Stimulated activated CD4-positive, alpha-beta T cell treated with anti-CD3 and anti-CD28 coated beads, Interleukin-12 subunit alpha, Interleukin-12 subunit beta, amount 100 ng/mL, for 24 hours (primary cell): ENCODE measurements around the gene FOSB.
"Not testable (repeated sequence)": the region's sequence is repeated elsewhere in the genome, so short reads cannot be mapped to it uniquely, and the experiment has no call there.

Source experiments
- DNase-seq, 2 experiments: peaks; one replicate each; pipeline ENCODE4 v3.0.0-alpha.2; 2020; ENCODE audit warnings: low read depth in 2 of 2

The FOSB gene

GRCh38 chr19:45467456-45468158 is at the start of gene FOSB:
FOSB (plus strand) TSS chr19:45467996; CDS start chr19:45468587, 591 bp downstream.
- DNase-seq, result peak; percentile 87 to 89

- no peak for DNase-seq
These were observed 49.0 kb upstream of the FOSB start for GRCh38 chr19:45418802-45419201.

- no peak for DNase-seq
These were observed 48.4 kb upstream of the FOSB start for GRCh38 chr19:45419396-45419795.

DNA sequence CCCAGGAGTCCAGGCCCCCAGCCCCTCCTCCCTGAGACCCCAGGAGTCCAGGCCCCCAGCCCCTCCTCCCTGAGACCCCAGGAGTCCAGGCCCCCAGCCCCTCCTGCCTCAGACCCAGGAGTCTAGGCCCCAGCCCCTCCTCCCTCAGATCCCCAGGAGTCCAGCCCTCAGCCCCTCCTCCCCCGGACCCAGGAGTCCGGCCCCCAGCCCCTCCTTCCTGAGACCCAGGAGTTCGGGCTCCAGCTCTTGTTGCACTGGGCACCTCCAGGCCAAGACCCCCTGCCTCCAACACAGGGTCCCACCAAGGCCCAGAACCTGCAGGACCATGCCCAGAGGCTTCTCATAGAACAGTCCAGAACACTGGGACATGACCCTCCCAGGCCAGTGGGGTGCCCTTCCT is 47.9 kb upstream of the FOSB start:
- DNase-seq, result no peak

- DNase-seq, result no peak
These were observed 47.4 kb upstream of the FOSB start for GRCh38 chr19:45420356-45420755.

DNA sequence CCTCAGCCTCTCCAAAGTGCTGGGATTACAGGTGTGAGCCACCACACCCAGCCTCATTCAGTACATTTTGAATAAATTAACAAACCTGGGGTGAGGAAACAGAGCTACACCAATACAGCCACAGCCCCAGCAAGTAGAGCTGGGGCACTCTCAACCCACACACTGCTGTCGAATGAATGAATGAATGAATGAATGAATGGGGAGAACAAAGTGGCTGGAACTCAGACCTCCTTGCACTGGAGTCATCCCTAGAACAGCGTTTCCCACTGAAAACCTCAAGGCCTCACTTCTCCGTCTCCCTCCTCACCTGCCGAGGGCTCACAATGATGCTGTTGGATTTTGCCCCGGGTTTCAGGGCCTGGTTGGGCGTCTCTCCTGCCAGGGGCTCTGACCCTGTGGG is 46.9 kb upstream of the FOSB start:
- DNase-seq, result no peak

DNA sequence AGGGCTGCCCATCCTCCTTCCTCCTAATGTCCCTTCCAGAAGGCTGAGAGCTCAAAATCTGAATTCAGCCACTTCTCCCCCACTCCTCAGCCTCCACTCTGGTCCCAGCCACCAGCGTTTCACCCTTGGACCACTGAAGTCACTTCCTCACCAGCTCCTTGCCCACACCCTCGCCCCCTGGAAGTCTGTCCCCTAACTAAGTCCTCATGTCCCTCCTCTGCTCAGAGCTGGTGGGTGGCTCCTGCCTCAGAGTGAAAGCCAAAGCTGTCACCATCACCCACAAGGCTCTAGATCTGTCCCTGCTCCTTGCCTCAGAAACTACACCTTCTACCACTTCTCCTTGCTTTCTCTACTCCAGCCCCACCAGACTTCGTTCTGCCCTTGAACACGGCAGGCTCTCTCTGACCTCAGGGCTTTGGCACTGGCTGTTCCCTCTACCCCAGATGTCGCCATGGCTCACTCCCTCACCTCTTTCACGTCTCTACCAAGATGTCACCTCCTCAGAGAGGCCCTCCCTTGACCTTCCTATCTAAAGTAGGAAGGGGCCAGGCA is 45.8 kb upstream of the FOSB start:
- no peak for DNase-seq

DNA sequence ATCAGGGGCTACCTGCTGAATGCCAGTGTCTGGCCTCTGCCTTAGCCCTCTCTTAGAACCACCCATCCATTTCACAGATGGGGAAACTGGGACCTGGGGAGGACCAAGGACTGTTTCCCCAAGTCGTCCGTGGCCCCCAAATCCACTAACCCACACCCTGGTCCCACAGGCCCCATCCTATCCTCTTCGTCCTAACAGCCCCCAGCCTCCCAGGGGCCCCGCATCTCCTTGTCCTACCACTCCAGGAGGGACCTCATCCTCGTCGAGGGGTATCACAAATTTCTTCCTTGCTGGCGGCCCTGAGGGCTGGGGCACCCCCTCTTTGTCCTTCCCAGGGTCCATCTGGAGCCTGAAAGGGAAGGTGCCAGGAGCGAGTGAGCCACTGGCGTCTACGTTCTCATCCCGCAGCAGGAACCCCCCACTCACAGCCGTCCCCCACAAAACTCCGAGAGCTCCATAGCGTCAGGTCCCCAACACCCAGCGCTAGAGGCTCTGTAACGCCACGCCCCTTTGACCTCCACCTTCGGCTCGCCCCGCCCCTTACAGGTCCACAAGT is 44.7 kb upstream of the FOSB start:
- DNase-seq, result no peak

- peak; percentile 65 to 94 for DNase-seq
These were observed 44.1 kb upstream of the FOSB start, which contains the start of gene ERCC1 for GRCh38 chr19:45423589-45424190. ERCC1 (minus strand) TSS chr19:45423917; CDS start chr19:45423374, 543 bp downstream.

GRCh38 chr19:45424191-45425058 is 43.4 kb upstream of the FOSB start:
- DNase-seq, result peak in 1 of 2 experiments; percentile 37

DNA sequence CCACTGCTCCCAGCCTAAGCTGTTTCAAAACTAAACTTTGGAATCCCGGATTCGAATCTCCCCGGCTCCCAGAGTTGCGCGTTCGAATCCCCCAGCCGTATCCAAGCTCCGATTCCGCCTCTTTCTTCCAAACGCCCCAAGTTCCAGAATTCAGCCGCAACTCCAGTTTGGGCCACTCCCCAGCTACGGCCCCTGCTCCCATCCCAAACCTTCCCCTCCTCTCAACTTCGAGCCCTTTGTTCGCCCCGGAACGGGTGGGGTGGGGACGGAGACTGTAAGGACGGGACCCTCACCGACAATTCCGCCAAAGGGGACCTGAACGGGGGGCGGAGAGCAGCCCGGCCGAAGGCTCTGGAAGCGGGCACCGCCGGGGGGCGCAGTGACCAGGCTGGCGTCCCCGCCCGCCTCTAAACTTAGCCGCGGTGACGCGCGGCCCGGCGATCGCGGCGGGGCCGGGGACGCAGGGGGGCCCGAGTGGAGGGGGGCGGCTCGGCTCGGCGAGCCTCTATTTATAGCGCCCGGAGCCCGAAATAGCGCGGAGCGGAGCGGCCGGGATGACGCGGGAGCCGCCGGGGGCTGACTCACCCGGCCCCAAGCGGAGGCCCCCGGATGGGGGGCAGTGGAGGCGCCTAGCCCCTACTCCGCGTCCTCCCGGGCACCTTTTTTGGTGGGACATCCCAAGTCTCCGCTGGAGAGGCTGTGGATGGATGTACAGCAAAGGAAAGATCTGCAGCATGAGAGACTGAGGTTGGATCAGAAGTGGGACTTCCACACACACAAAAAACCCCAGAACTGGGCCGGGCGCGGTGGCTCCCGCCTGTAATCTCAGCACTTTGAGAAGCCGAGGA is 39.2 kb upstream of the FOSB start:
- no peak for DNase-seq

DNA sequence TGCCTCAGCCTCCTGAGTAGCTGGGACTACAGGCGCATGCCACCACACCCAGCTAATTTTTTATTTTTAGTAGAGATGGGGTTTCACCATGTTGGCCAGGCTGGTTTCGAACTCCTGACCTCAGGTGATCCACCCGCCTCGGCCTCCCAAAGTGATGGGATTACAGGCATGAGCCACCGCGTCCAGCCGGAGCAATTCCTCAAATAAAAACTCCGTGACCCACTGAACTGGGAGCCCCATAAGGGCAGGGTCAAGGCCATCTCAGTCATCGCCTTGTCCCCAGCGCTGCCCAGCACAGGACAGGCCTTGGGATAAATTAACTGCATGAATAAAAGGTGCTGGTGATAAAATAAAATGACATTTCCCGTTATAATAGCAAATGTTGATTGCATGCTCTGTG is 37.9 kb upstream of the FOSB start:
- DNase-seq, result not testable (repeated sequence)

DNA sequence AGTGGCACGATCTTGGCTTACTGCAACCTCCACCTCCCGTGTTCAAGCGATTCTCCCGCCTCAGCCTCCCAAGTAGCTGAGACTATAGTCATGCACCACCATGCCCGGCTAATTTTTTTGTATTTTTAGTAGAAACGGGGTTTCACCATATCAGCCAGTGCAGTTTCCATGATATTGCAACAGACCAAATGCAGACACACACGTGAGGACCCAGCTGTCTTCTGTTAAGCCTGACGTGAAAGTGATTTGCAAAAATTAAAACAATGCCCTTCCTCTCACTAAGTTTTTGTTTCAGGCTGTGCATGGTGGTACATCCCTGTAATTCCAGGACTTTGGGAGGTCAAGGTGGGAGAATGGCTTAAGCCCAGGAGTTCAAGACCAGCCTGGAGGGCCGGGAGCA is 36.8 kb upstream of the FOSB start:
- DNase-seq, result not testable (repeated sequence)

GRCh38 chr19:45432543-45432942 is 35.3 kb upstream of the FOSB start:
- DNase-seq, result not testable (repeated sequence)

DNA sequence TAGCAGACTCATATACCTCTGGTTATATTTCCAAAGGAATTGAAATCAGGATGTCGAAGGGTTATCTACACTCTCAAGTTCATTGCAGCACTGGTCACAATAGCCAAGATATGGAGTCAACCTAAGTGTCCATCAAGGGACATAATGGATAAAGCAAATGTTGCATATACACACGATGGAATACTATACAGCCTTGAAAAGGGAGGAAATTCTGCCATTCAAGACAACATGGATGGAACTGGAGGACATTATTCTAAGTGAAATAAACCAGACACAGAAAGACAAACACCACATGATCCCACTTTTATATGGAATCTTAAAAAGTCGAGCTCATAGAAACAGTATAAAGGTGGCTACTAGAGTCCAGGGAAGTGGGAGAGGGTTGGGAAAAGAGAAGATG is 30.5 kb upstream of the FOSB start:
- no peak for DNase-seq

DNA sequence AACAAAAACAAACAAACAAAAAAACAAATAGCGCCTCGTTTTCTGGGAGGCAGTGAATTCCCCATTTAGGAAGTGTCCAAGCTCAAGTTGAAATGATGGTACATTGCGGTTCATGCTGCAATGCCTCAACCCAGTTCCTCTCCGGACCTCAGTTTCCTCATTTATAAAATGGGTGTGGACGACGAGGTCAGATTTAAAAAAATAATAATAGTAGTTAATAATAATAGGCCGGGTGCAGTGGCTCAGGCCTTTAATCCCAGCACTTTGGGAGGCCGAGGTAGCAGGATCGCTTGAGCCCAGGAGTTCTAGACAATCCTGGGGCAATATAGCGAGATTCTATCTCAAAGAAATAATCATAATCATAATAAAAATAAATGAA is 28.6 kb upstream of the FOSB start:
- no peak for DNase-seq

DNA sequence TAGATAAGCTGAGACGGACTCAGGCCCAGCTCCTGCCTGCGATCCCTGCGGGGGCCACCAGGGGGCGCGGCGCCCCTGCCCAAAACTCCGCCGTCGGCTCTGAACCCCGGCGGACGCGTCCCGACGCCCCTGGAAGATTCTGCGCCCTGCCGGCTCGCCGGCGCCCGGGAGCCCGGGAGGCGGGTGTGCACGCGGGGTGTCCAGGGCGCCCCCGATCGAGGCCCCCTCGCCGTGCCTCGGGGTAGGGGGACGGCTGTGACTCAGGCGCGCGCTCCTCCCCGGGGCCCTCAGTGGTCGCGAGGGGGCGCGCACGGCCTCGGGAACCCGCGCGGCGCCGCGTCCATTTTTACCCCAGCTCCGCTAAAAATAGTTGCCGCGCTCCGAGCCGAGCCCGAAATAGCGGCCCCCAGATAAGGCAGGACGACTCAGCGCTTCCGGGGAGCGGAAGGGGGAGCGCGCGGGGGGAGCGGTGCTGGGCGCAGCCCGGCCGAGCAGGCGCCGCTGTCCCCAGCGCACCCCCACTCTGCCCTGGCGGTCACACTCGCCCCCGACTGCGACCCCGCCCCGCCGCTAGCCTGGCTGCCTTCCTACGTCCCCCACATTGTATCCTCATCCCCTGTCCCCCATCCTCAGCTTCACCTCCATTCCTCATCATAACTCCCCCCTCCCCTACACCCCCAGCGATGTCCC is 28.1 kb upstream of the FOSB start:
- DNase-seq, result peak; percentile 68 to 74

- no peak for DNase-seq
These were observed 27.5 kb upstream of the FOSB start for GRCh38 chr19:45440259-45440638.

DNA sequence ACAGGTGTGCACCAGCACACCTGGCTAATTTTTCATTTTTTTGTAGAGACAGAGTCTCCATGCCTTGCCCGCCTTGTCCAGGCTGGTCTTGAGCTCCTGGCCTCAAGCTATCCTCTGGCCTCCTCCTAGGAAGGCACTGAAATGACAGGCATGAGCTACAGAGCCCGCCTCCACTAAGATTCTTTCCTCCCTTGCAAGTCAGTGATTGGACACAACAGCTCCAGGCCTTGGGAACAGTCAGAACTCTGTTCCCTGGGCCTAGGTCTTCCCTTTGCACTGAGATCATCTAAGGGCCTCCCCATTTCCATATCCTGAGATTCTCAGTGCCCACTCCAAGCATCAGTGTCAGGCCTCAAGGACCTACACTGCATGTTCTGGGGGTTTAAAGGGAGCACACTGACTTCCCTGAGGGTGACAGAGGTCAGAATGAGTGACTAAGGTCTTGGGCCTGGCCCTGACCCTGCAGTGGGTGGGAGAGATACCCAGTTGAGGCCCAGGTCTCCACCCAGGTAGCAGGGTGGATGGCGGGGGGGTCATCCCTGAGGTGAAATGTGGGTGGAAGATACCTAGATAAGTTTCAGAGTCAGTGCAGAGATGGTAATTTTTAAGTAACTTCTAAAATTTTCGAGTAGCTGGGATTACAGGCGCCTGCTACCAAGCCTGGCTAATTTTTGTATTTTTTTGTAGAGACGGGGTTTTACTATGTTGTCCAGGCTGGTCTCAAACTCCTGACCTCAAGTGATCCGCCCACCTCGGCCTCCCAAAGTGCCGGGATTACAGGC is 26.7 kb upstream of the FOSB start:
- no peak for DNase-seq

- DNase-seq, result no peak
These were observed 25.4 kb upstream of the FOSB start for GRCh38 chr19:45442408-45442777.
